Stimulated activated naive B cell treated with anti-CD40 and anti-IgM and Interleukin-4, amounts not matched to agents 10 μg/mL and 1 μg/mL and 100 μg/mL, for 72 hours (primary cell): ENCODE measurements around the gene TENM4.

Source experiments
- ATAC-seq, 2 donors: fragments of 150-1000 bp; cut with Tn5 transposase; replicated peaks; 2 replicates each; pipeline ENCODE4 v1.10.0; 2021; ENCODE audit warnings: moderate library complexity in 1 of 2
- DNase-seq: peaks from one replicate; pipeline ENCODE4 v3.0.0; 2021
- H3K27ac Mint-ChIP-seq: one replicate; pipeline ENCODE4 v1.8.0; 2022; ENCODE audit warnings: mild to moderate bottlenecking, mixed read lengths
- H3K27me3 Mint-ChIP-seq, 2 donors: one replicate each; pipeline ENCODE4 v1.8.0; 2022; ENCODE audit warnings: mixed read lengths in 2 of 2
- H3K36me3 Mint-ChIP-seq, 2 donors: one replicate each; pipeline ENCODE4 v1.8.0; 2022; ENCODE audit warnings: mixed read lengths in 2 of 2, mild to moderate bottlenecking in 1 of 2
- H3K4me1 Mint-ChIP-seq, 2 donors: one replicate each; pipeline ENCODE4 v1.8.0; 2022; ENCODE audit warnings: mixed read lengths in 2 of 2, mild to moderate bottlenecking in 1 of 2
- H3K4me3 Mint-ChIP-seq, 2 donors: one replicate each; pipeline ENCODE4 v1.8.0; 2022; ENCODE audit warnings: mild to moderate bottlenecking in 2 of 2, mixed read lengths in 2 of 2, moderate library complexity in 1 of 2
- H3K9me3 Mint-ChIP-seq, 2 donors: one replicate each; pipeline ENCODE4 v1.8.0; 2022; ENCODE audit warnings: mixed read lengths in 2 of 2, mild to moderate bottlenecking in 1 of 2

The TENM4 gene

DNA sequence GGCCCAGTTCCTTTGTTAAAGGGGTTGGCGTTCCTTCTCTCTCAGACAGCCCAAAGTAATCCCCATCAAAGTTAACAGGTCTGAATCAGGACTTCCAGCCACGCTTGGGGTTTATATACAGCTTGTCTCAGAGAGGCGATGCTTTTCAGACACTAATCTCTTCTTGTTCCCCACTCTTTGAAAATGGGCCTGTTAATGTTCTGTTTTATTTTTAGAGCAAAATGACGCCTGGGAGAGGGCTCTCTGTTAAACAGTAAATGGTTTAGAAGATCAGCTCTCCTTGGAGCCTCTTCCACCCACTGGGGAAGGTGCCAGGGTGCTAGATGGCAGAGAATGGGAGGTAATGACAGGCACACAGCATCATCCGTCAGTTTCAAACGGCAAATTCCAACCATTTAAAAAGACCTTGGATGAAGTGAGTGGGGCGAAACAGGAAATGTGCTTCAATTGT lies 630.2 kb downstream of the TENM4 start:
- Mint-ChIP-seq H3K27ac (no peak overlapping the region), H3K27me3 (peaks cover 3 to 12% of the 10 kb centered on the region in 2 donors), H3K4me1 (no peaks in the 10 kb centered on the region), H3K4me3 (no peak overlapping the region), H3K9me3 (no peaks in the 10 kb centered on the region), H3K36me3 (no peaks in the 10 kb centered on the region)
- ATAC-seq, result no peak
- DNase-seq, result no peak

DNA sequence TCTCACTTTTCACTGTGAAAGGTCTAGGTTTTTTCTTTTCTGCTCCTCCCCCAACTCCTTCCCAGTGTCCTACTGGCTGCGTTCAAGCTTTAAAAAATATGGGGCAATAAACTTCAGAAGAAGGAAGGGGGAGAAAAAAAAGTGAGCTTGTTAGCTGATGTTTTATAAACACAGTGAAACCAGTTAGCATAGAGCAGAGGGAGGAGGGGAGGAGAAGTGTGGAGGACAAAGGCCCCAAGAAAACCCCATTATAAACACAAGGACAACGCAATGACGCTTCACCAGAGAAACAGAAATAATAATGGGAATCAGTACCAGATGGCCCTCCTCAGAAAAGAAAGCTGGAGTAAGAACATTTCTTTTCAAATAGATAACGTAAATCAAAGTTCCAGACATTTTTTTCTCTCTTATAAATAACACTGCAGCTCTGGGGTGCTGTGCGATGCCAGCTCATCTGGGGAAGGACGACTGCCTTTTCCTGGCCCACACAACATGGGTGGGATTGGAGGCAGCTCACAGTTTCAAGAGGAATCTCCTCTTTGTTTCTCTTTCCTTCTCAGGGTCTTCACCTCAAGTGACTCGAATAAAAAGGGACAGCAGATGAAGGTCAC lies 630.8 kb downstream of the TENM4 start:
- peaks cover 3 to 12% of the 10 kb centered on the region in 2 donors for H3K27me3 Mint-ChIP-seq
- no peaks in the 10 kb centered on the region for H3K4me1 Mint-ChIP-seq
- H3K4me3 Mint-ChIP-seq, result no peak overlapping the region
- H3K27ac Mint-ChIP-seq, result no peak overlapping the region
- no peaks in the 10 kb centered on the region for H3K9me3 Mint-ChIP-seq
- no peak for DNase-seq
- no peak for ATAC-seq
- no peaks in the 10 kb centered on the region for H3K36me3 Mint-ChIP-seq

DNA sequence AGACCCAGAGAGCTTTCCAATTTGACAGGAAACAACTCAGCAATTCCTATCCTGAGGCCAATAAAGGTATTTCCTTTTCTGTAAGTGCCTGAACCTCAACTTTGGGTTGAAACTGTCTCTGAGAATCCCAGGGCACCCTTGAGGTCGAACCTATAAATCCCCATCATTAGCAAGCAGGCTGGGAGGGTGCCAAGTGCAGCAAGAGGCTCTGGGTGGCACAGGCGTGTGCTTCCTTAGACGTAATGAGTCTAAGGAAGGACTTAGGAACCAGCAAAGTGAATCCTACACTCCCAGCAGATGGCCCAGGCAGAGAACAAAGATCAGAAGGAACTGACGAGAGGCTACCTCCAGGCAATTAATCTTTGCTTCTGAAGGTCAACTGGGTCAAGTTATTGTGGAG lies 631.9 kb downstream of the TENM4 start:
- H3K36me3 Mint-ChIP-seq, result no peaks in the 10 kb centered on the region
- no peaks in the 10 kb centered on the region for H3K4me1 Mint-ChIP-seq
- H3K27ac Mint-ChIP-seq, result no peak overlapping the region
- no peak overlapping the region for H3K4me3 Mint-ChIP-seq
- ATAC-seq (no peak), DNase-seq (no peak)
- no peaks in the 10 kb centered on the region for H3K9me3 Mint-ChIP-seq
- peaks cover 3 to 9% of the 10 kb centered on the region in 2 donors for H3K27me3 Mint-ChIP-seq

DNA sequence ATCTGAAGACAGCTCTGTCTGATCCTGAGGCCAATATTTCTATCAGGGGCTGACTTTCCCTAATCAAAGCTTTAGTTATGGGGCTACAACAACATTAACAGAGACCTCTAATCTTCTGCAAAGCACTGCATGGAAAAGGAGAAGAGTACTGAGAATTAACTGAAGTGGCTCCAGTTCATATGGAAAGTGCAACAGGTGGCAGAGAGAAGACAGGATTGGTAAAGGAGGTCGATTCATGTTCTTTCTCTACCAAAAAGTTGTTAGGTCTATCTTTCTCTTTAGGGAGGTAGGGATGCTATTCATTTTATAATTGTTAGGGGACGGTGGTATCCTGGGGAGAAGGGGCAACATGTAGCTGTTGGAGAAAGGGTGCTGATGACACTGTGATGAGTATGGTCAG lies 633.5 kb downstream of the TENM4 start:
- Mint-ChIP-seq H3K27ac (no peak overlapping the region), H3K36me3 (no peaks in the 10 kb centered on the region), H3K4me1 (no peaks in the 10 kb centered on the region), H3K4me3 (no peak overlapping the region), H3K9me3 (no peaks in the 10 kb centered on the region), H3K27me3 (peaks cover 1 to 3% of the 10 kb centered on the region in 2 donors)
- DNase-seq (no peak), ATAC-seq (no peak)

DNA sequence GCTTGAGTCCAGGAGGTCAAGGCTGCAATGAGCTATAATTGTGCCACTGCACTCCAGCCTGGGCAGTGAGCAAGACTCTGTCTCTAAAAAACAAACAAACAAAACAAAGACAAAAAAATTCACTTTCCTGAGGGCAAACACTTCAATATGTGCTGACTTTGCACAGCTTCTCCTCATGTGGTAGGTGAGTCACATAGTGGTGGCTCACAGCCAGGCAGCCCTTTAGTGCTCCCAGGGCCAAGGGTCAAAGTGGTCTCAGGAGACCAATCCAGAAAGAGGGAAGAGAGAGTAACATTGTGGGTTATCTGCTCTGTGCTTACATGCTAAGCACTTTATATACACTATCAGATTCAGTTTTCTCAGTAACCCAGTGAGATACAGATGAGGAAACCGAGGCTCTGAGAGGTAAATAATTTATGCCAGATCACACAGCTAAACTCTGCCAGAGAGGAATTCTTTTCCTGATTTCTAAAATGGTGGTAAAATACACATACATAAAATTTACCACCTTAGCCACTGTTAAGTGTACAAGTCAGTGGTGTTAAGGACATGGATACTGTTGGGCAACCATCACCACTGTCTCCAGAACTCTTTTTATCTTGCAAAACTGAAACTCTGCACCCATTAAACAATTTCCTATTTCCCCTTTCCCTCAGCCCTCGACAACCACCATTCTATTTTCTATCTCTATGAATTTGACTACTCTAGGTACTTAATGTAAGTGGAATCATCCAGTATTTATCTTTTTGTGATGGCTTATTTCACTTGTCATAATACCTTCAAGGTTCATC lies 634.4 kb downstream of the TENM4 start:
- Mint-ChIP-seq H3K9me3 (no peaks in the 10 kb centered on the region), H3K27ac (no peak overlapping the region), H3K27me3 (peaks cover 0 to 3% of the 10 kb centered on the region in 2 donors), H3K36me3 (no peaks in the 10 kb centered on the region), H3K4me1 (no peaks in the 10 kb centered on the region), H3K4me3 (no peak overlapping the region)
- ATAC-seq, result peak; percentile 51 to 69
- DNase-seq, result no peak

DNA sequence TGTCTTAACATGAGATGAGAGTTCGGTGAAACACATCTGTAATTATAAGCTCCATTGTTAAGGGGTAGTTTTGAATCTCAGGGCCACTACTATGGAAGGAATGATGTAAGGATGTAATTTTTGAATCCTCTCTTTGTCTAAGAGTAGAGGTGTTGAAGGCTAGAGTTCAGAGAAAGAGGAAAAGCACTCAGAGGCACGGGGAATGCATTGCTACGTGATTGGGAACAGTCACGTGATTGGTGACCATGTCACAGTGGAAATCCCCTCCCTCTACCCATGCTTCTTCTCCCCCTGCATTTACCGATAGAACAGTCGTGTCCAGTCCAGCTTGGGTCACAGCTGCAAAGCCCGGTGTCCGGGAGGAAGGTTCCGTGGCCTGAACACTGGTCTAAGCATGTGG lies 635.8 kb downstream of the TENM4 start:
- H3K27me3 Mint-ChIP-seq, result peaks cover 0 to 3% of the 10 kb centered on the region in 2 donors
- H3K4me1 Mint-ChIP-seq, result no peaks in the 10 kb centered on the region
- DNase-seq, result no peak
- no peak for ATAC-seq
- no peaks in the 10 kb centered on the region for H3K9me3 Mint-ChIP-seq
- H3K4me3 Mint-ChIP-seq, result no peak overlapping the region
- no peaks in the 10 kb centered on the region for H3K36me3 Mint-ChIP-seq
- H3K27ac Mint-ChIP-seq, result no peak overlapping the region

DNA sequence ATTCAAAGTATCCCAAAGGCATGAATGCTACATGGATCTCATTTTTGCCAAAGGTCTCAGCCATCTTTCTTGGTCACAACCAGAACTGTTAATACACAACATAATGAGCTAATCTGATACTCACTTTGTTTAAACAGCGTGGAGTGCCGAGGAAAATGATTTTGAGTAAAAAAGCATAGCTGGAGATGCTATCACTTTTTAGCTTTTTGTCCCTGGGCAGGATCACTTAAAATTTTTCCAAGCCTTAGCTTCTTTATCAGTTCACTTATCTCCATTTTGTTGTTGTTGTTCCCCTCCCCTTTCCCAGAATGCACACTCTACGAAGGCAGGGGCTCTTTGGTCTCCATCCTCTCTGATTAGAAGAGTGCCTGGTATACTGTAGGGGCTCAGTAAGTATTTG lies 636.8 kb downstream of the TENM4 start:
- ATAC-seq, result no peak
- no peaks in the 10 kb centered on the region for H3K4me1 Mint-ChIP-seq

DNA sequence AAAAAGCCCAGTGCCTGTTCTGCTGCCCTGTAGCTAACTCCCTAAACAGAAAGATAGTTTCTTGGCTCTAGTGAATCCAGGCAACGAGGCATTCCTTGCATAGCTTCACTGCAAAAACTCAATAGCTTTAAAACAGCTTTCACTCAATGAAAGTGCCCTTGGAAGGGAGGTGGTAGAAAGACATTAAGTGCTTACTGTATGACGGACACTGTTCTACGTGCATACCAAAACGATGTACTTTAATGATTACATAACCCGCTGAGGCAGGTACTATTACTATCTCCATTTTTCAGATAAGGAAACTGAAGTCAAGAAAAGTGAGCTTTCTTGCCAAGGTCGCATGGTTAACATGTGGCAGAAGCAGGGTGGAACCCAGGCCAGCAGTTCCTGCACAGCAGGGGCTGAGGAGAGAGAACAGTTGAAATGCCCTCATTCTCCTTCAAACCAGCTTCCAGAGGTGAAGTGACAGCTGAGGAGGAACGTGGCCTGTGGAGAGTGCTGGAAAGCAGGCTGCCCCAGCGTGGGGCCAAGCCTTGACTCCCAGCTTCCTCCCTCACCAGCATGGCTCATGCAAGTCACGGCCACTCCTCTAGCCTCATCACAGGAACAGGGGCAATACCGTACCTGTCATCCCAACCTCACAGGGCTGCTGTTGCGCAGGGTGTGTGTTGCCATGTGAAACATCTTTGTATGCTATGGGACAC lies 638.6 kb downstream of the TENM4 start:
- DNase-seq (no peak), ATAC-seq (no peak)
- Mint-ChIP-seq H3K4me1 (no peaks in the 10 kb centered on the region), H3K27me3 (no peaks in the 10 kb centered on the region), H3K27ac (no peak overlapping the region), H3K9me3 (no peaks in the 10 kb centered on the region), H3K4me3 (no peak overlapping the region), H3K36me3 (no peaks in the 10 kb centered on the region)

More for the DNA sequence above, 636.8 kb downstream of the TENM4 start:
- Mint-ChIP-seq H3K27me3 (no peaks in the 10 kb centered on the region), H3K36me3 (no peaks in the 10 kb centered on the region), H3K9me3 (no peaks in the 10 kb centered on the region), H3K4me3 (no peak overlapping the region), H3K27ac (no peak overlapping the region)
- DNase-seq, result no peak

DNA sequence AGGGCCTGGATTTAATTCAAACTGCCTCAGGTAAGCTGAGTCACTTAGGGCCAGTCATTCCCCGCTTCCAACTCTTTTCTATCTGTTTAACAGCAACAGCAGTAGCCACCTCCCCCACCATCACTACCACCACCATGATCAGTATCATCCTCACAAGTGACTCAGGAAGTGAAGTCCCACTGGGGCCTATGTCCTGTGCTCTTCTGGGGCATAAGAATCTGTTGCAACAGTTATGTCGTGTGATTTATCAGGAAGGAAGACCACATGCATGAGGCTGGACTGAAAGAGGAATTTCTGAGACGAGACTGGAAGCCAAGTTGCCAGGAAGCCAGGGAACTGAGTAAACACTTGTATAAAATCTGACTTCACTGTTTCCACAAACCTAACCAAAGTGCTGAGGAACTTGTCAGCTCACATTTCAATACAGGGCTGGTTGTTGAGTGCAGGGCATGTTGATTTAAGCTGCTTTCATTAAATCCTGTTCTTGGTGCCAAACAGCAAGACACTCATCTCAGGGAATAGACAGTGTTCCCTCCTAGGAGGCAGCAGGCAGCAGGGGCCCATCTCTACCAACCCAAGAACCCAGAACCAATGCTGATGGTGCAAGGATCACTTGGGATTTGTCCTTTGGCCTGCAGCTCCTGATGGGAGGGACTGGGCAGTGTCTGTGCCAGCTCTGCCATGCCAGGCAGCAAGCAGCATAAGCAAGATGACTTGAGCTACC lies 639.5 kb downstream of the TENM4 start:
- Mint-ChIP-seq H3K9me3 (no peaks in the 10 kb centered on the region), H3K4me1 (no peaks in the 10 kb centered on the region), H3K27me3 (no peaks in the 10 kb centered on the region), H3K4me3 (no peak overlapping the region), H3K36me3 (no peaks in the 10 kb centered on the region), H3K27ac (no peak overlapping the region)
- DNase-seq (no peak), ATAC-seq (no peak)

DNA sequence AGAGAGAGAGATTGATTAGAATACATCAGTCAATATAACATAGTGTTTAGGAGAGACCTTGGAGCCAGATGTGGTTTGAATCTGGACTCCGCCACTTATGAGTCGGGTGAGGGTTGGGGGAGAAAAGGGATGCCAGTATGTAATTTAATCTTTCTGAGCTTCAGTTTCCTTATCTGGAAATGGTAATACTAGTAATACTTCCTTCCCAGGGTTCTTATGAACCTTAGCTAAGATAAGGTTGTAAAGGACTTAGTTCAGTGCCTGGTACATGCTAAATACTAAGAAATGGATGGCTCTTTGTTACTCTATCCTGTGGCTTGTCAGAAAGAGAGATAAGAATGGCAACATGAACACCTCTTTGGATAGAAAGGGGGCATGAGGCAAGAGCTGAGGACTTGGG lies 640.1 kb downstream of the TENM4 start:
- Mint-ChIP-seq H3K27ac (no peak overlapping the region), H3K4me3 (no peak overlapping the region), H3K4me1 (no peaks in the 10 kb centered on the region), H3K36me3 (no peaks in the 10 kb centered on the region), H3K9me3 (no peaks in the 10 kb centered on the region), H3K27me3 (no peaks in the 10 kb centered on the region)
- ATAC-seq, result no peak
- no peak for DNase-seq

DNA sequence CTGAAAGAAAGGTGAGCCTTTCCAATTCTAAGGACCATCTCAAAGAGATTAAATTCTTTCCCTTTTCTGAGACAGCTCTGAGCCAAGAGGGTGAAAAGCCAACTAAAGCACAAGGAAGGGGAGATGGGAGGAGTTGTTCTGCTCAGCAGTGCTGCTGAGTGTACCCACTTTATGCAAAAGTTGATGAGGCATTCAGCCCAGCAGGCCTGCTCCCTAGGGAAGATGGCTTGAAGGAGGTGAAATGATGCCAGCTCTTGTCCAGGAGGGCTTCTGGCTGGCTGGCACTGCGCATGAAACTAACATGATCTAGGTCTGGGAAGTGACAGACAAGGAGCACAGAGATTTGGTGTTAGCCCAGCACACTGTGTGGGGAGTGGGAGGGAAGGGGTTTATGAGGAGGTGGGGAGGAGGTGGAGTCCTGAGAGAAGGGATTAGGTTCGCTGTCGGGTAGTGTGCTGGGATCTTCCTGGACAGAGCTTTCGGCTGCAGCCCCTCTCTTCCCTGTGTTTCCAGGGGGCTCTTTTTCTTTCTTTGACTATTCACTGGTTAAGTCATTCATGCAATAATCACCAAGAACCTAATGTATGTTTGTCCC lies 640.6 kb downstream of the TENM4 start:
- Mint-ChIP-seq H3K4me3 (no peak overlapping the region), H3K9me3 (no peaks in the 10 kb centered on the region), H3K27ac (no peak overlapping the region), H3K4me1 (no peaks in the 10 kb centered on the region), H3K27me3 (no peaks in the 10 kb centered on the region), H3K36me3 (no peaks in the 10 kb centered on the region)
- no peak for ATAC-seq
- no peak for DNase-seq

DNA sequence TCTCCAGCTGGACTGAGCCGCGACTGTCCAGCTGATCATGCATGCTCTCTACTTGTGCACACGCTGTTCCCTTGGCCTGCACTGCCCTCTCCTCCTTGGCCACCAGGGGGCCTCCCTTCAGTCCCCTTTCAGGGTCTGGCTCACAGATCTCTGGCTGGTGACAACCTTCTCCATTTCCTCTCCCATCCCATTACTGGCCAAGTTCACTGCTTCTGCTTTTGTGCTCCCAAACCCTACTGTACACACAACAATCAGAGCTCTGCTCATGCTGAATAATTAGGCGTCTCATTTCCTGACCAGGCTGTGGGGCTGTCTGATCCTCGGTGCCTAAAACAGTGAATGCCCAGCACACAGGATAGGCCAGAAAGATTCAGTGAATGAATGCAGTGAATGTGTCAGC lies 642.2 kb downstream of the TENM4 start:
- DNase-seq (peak; percentile 7), ATAC-seq (peak; percentile 86 to 92)
- Mint-ChIP-seq H3K9me3 (no peaks in the 10 kb centered on the region), H3K36me3 (no peaks in the 10 kb centered on the region), H3K4me3 (no peak overlapping the region), H3K4me1 (no peaks in the 10 kb centered on the region), H3K27me3 (peaks cover 0 to 7% of the 10 kb centered on the region in 2 donors), H3K27ac (no peak overlapping the region)

DNA sequence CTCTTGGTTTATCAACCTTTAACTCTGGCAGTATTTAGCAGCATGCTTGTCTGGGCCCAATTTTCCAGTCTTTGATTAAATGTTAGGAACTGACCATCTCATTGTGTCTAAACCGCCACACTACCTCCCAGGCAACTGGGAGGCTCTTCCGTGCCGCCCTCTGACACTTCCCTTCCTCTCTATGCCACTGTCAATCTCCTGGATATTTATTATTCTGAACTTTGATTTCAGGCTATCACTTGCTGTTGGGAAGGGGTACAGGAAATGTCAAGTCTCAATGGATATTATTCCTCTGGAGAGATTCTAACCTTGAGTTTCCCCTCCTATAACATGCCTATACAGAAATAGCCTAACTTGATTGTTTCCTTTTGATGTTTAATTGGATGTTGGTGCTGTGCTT lies 643.3 kb downstream of the TENM4 start:
- H3K36me3 Mint-ChIP-seq, result no peaks in the 10 kb centered on the region
- peaks cover 0 to 10% of the 10 kb centered on the region in 2 donors for H3K27me3 Mint-ChIP-seq
- no peak overlapping the region for H3K4me3 Mint-ChIP-seq
- no peaks in the 10 kb centered on the region for H3K4me1 Mint-ChIP-seq
- no peak for ATAC-seq
- H3K27ac Mint-ChIP-seq, result no peak overlapping the region
- no peak for DNase-seq
- no peaks in the 10 kb centered on the region for H3K9me3 Mint-ChIP-seq

DNA sequence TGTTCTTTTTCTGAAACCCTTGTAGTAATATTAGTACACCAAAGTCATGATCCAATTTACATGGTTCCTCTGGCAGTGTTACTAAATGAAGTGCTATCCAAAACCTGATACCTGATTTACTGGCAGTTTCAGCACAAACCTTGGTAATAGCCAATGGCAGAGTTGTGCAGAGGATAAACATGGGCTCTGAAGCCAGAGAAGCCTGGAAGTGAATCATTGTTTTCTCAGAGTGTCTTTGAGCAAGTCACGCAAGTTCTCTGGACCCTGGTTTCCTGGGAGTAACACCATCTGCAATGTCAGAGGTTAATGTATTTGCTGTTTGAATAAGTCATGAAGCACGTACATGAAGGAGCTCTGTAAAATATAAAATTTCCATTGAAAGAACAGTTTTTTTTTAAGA lies 643.9 kb downstream of the TENM4 start:
- H3K4me1 Mint-ChIP-seq, result no peaks in the 10 kb centered on the region
- H3K9me3 Mint-ChIP-seq, result no peaks in the 10 kb centered on the region
- ATAC-seq (no peak), DNase-seq (no peak)
- H3K27me3 Mint-ChIP-seq, result peaks cover 0 to 10% of the 10 kb centered on the region in 2 donors
- H3K4me3 Mint-ChIP-seq, result no peak overlapping the region
- H3K36me3 Mint-ChIP-seq, result no peaks in the 10 kb centered on the region
- no peak overlapping the region for H3K27ac Mint-ChIP-seq
